ENCODE data around the gene PUM1. TPM values are rescaled to one million over a fixed set of nuclear protein-coding genes. Genes with fewer than 3 reads are reported as not detected.

PUM1 gene
- total RNA-seq, 4 donors from 2014 or later: 61.6 to 109 (median 76.9) TPM

DNA sequence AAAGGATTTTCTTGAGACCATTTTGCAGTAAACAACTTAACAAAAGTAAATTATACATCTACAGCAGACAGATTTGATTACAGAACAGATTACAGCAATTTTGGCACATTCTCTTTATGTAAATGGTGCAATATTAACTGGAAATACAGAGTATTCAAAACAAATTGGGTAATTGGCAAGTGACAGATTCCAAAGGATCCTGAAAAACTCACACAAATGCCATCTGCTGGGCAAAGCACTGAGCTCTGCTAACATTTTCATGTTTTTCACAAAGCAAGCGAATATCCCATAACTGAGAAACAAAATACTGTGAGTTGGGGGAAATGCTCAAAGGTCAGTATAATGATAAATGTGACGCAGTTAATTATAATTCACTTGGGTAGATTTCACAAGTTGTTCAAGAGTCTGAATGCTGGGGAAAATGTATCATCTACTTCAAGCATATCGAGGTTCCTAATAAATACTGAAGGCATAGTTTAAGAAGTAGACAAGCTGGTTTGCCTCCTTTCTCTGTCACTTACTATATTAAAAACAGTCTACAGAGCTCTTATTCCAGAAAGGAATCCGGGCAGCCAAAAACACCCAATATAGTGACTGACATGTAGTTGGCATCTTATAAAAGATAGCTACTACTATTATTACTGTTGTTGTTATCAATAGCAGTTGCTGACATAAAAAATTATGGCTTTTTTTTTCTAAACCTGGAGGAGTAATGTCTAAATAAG, 81.2 kb downstream of the PUM1 start:
- peaks cover 0 to 42% (median 0%) of the 10 kb centered on the region in 4 donors for H3K4me1 ChIP-seq
- H3K9me3 ChIP-seq: no peaks in the 10 kb centered on the region
- DNase-seq: no peak
- TF ChIP-seq, protein P1, sequence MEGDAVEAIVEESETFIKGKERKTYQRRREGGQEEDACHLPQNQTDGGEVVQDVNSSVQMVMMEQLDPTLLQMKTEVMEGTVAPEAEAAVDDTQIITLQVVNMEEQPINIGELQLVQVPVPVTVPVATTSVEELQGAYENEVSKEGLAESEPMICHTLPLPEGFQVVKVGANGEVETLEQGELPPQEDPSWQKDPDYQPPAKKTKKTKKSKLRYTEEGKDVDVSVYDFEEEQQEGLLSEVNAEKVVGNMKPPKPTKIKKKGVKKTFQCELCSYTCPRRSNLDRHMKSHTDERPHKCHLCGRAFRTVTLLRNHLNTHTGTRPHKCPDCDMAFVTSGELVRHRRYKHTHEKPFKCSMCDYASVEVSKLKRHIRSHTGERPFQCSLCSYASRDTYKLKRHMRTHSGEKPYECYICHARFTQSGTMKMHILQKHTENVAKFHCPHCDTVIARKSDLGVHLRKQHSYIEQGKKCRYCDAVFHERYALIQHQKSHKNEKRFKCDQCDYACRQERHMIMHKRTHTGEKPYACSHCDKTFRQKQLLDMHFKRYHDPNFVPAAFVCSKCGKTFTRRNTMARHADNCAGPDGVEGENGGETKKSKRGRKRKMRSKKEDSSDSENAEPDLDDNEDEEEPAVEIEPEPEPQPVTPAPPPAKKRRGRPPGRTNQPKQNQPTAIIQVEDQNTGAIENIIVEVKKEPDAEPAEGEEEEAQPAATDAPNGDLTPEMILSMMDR (IDR thresholded peaks at IDR 0.05): no peak
- TF ChIP-seq POLR2A (IDR thresholded peaks at IDR 0.05): no peak
- no peak overlapping the region for H3K4me3 ChIP-seq
- H3K36me3 ChIP-seq: peaks cover 0 to 24% (median 0%) of the 10 kb centered on the region in 3 donors
- H3K27ac ChIP-seq: no peak overlapping the region
- no peaks in the 10 kb centered on the region for H3K27me3 ChIP-seq

- H3K27ac ChIP-seq: peak overlapping the region in 1 of 4 donors; percentile 25
- H3K9me3 ChIP-seq: no peaks in the 10 kb centered on the region
- DNase-seq: no peak
- no peaks in the 10 kb centered on the region for H3K27me3 ChIP-seq
- TF ChIP-seq, protein P1 (IDR thresholded peaks at IDR 0.05): peak in 1 of 6 experiments; percentile 13
- TF ChIP-seq POLR2A (IDR thresholded peaks at IDR 0.05): no peak
- peaks cover 0 to 38% (median 0%) of the 10 kb centered on the region in 3 donors for H3K36me3 ChIP-seq
- H3K4me3 ChIP-seq: no peak overlapping the region
- peaks cover 0 to 33% (median 0%) of the 10 kb centered on the region in 4 donors for H3K4me1 ChIP-seq
Measured at GRCh38 chr1:30982937-30983336, 82.6 kb downstream of the PUM1 start.

GRCh38 chr1:30982431-30982830, 83.1 kb downstream of the PUM1 start:
- no peak for DNase-seq
- H3K4me3 ChIP-seq: no peak overlapping the region
- TF ChIP-seq POLR2A (IDR thresholded peaks at IDR 0.05): no peak
- TF ChIP-seq, protein P1 (IDR thresholded peaks at IDR 0.05): no peak
- peaks cover 0 to 43% (median 0%) of the 10 kb centered on the region in 3 donors for H3K36me3 ChIP-seq
- peak overlapping the region in 2 of 4 donors; percentile 21 to 25 for H3K27ac ChIP-seq
- H3K27me3 ChIP-seq: no peaks in the 10 kb centered on the region
- H3K4me1 ChIP-seq: peaks cover 0 to 32% (median 0%) of the 10 kb centered on the region in 4 donors
- no peaks in the 10 kb centered on the region for H3K9me3 ChIP-seq

DNA sequence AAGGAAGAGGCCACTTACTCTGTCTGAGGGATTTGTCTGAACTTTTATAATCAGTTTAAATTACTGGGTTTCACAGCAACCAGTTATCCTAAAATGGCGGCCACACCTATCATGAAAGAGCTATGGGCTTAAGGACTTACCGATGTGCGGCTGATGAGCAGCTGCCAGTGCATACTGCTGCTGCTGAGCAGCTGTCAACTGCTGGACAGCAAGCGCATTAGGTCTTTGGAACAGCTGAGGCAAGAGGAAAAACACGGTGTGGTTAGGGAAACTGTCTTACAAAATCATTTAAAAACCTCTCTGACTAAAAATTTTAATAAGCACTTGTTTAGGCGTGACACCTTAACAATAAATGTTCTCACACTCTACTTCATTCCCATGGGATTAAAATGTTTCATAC, 84.3 kb downstream of the PUM1 start:
- no peaks in the 10 kb centered on the region for H3K27me3 ChIP-seq
- no peak for DNase-seq
- H3K4me1 ChIP-seq: peaks cover 0 to 45% (median 2%) of the 10 kb centered on the region in 4 donors
- no peak overlapping the region for H3K4me3 ChIP-seq
- H3K27ac ChIP-seq: no peak overlapping the region
- H3K9me3 ChIP-seq: no peaks in the 10 kb centered on the region
- no peak for TF ChIP-seq POLR2A (IDR thresholded peaks at IDR 0.05)
- TF ChIP-seq, protein P1 (IDR thresholded peaks at IDR 0.05): no peak
- H3K36me3 ChIP-seq: peaks cover 0 to 48% (median 0%) of the 10 kb centered on the region in 3 donors

- Histone ChIP-seq H3K4me1 (peaks cover 0 to 42% (median 2%) of the 10 kb centered on the region in 4 donors), H3K27ac (no peak overlapping the region), H3K9me3 (no peaks in the 10 kb centered on the region), H3K36me3 (peaks cover 0 to 61% (median 0%) of the 10 kb centered on the region in 3 donors), H3K4me3 (no peak overlapping the region), H3K27me3 (no peaks in the 10 kb centered on the region)
- no peak for TF ChIP-seq POLR2A (IDR thresholded peaks at IDR 0.05)
- TF ChIP-seq, protein P1 (IDR thresholded peaks at IDR 0.05): no peak
- no peak for DNase-seq
Measured at GRCh38 chr1:30977511-30977910, 88.0 kb downstream of the PUM1 start.
